GM12864 (cell line): ENCODE data around the gene ADAMTS9.

Source experiments
- DNase-seq: peaks from one replicate; pipeline ENCODE4 v3.0.0-alpha.2; 2011; ENCODE audit warnings: low read depth
- H3K4me3 ChIP-seq: 2 replicates; pipeline ENCODE4 v1.5.1; 2011; ENCODE audit warnings: mild to moderate bottlenecking, low read depth, low read length, control low read depth
- CTCF ChIP-seq: IDR thresholded peaks from 2 replicates; pipeline ENCODE4 v1.5.1; 2011; ENCODE audit warnings: low read depth, mild to moderate bottlenecking, moderate library complexity, low read length, control low read depth, inconsistent platforms; ENCODE audit errors: missing control alignments

The ADAMTS9 gene

GRCh38 chr3:64568895-64569517 is 118.8 kb downstream of the ADAMTS9 start:
- DNase-seq, result no peak
- TF ChIP-seq CTCF, result no peak
- no peak overlapping the region for H3K4me3 ChIP-seq

GRCh38 chr3:64566859-64567258 is 120.9 kb downstream of the ADAMTS9 start:
- no peak for TF ChIP-seq CTCF
- H3K4me3 ChIP-seq, result no peak overlapping the region
- no peak for DNase-seq

GRCh38 chr3:64563751-64564150 is 124.0 kb downstream of the ADAMTS9 start:
- DNase-seq, result no peak
- no peak overlapping the region for H3K4me3 ChIP-seq
- TF ChIP-seq CTCF, result no peak

GRCh38 chr3:64561868-64562267 is 125.9 kb downstream of the ADAMTS9 start:
- H3K4me3 ChIP-seq, result no peak overlapping the region
- no peak for TF ChIP-seq CTCF
- no peak for DNase-seq

GRCh38 chr3:64561325-64561843 is 126.4 kb downstream of the ADAMTS9 start:
- H3K4me3 ChIP-seq, result no peak overlapping the region
- TF ChIP-seq CTCF, result no peak
- DNase-seq, result no peak

GRCh38 chr3:64560791-64561190 is 127.0 kb downstream of the ADAMTS9 start:
- no peak overlapping the region for H3K4me3 ChIP-seq
- no peak for DNase-seq
- no peak for TF ChIP-seq CTCF

GRCh38 chr3:64559588-64559987 is 128.2 kb downstream of the ADAMTS9 start:
- TF ChIP-seq CTCF, result no peak
- H3K4me3 ChIP-seq, result no peak overlapping the region
- DNase-seq, result no peak
